MM.1S (cell line): ENCODE measurements around the gene SH3RF1.

Experiments
- DNase-seq: peaks from one replicate; pipeline ENCODE4 v3.0.0-alpha.2; 2015
- H2AFZ ChIP-seq: fragments of 300-600 bp; sonication (generic); 2 replicates; pipeline ENCODE4 v1.6.0; 2016; ENCODE audit warnings: antibody characterized with exemption, low read length
- H3F3A ChIP-seq: fragments of 300-600 bp; sonication (generic); 2 replicates; pipeline ENCODE4 v1.6.1; 2016; ENCODE audit warnings: mild to moderate bottlenecking, antibody characterized with exemption, low read length, moderate library complexity, mixed read lengths; ENCODE audit not compliant: insufficient read depth
- H3K27ac ChIP-seq: fragments of 300-600 bp; sonication (generic); 2 replicates; pipeline ENCODE4 v1.5.1; 2016; ENCODE audit warnings: mild to moderate bottlenecking, low read length
- H3K27me3 ChIP-seq: fragments of 300-600 bp; sonication (generic); replicated peaks from 2 replicates; pipeline ENCODE4 v1.6.0; 2016; ENCODE audit warnings: low read length; ENCODE audit not compliant: insufficient read depth
- H3K36me3 ChIP-seq: fragments of 300-600 bp; sonication (generic); replicated peaks from 2 replicates; pipeline ENCODE4 v1.6.1; 2016; ENCODE audit warnings: mild to moderate bottlenecking, low read length, mixed read lengths; ENCODE audit not compliant: insufficient read depth
- H3K4me1 ChIP-seq: fragments of 300-600 bp; sonication (generic); 2 replicates; pipeline ENCODE4 v1.6.1; 2016; ENCODE audit warnings: low read length, mixed read lengths
- H3K4me2 ChIP-seq: fragments of 300-600 bp; sonication (generic); 2 replicates; pipeline ENCODE4 v1.6.0; 2016; ENCODE audit warnings: low read depth, low read length
- H3K4me3 ChIP-seq: fragments of 300-600 bp; sonication (generic); 2 replicates; pipeline ENCODE4 v1.5.1; 2016; ENCODE audit warnings: low read length, mixed read lengths
- H3K79me2 ChIP-seq: fragments of 300-600 bp; sonication (generic); 2 replicates; pipeline ENCODE4 v1.6.1; 2016; ENCODE audit warnings: mixed run types, low read length, mixed read lengths
- H3K9ac ChIP-seq: fragments of 300-600 bp; sonication (generic); 2 replicates; pipeline ENCODE4 v1.6.1; 2016; ENCODE audit warnings: low read length, mixed read lengths
- H3K9me2 ChIP-seq: fragments of 300-600 bp; sonication (generic); replicated peaks from 2 replicates; pipeline ENCODE4 v1.6.1; 2016; ENCODE audit warnings: mild to moderate bottlenecking, low read length, mixed read lengths; ENCODE audit not compliant: insufficient read depth
- H3K9me3 ChIP-seq: fragments of 300-600 bp; sonication (generic); replicated peaks from 2 replicates; pipeline ENCODE4 v1.6.1; 2016; ENCODE audit warnings: mild to moderate bottlenecking, low read length, mixed read lengths; ENCODE audit not compliant: insufficient read depth
- H4K20me1 ChIP-seq: fragments of 300-600 bp; sonication (generic); 2 replicates; pipeline ENCODE4 v1.6.1; 2016; ENCODE audit warnings: mild to moderate bottlenecking, low read length, moderate library complexity, mixed read lengths; ENCODE audit not compliant: insufficient read depth
- CTCF ChIP-seq: fragments of 300-600 bp; sonication (generic); IDR thresholded peaks from 2 replicates; pipeline ENCODE4 v1.5.1; 2016; ENCODE audit warnings: antibody characterized with exemption, low read length, mixed read lengths
- EZH2 ChIP-seq: fragments of 300-600 bp; sonication (generic); optimal IDR thresholded peaks from 2 replicates; pipeline ENCODE3; 2017; ENCODE audit warnings: low read depth, mild to moderate bottlenecking, antibody characterized with exemption, low read length, mixed read lengths
- EZH2phosphoT487 ChIP-seq: fragments of 300-600 bp; sonication (generic); IDR thresholded peaks from 2 replicates; pipeline ENCODE4 v1.6.1; 2018; ENCODE audit warnings: antibody characterized with exemption, low read length

Gene SH3RF1

GRCh38 chr4:169156392-169156791, 114.4 kb downstream of the SH3RF1 start:
- H3K9me2 ChIP-seq = no peaks in the 10 kb centered on the region
- H3F3A ChIP-seq = no peaks in the 10 kb centered on the region
- no peak for TF ChIP-seq EZH2phosphoT487
- H3K9ac ChIP-seq = no peak overlapping the region
- no peak overlapping the region for H3K4me3 ChIP-seq
- H3K36me3 ChIP-seq = no peaks in the 10 kb centered on the region; the same call in 1 of the 2 replicates
- DNase-seq = no peak
- H4K20me1 ChIP-seq = no peaks in the 10 kb centered on the region
- no peaks in the 10 kb centered on the region for H3K4me1 ChIP-seq
- no peak overlapping the region for H2AFZ ChIP-seq
- H3K9me3 ChIP-seq = no peaks in the 10 kb centered on the region
- no peak overlapping the region for H3K4me2 ChIP-seq
- H3K27ac ChIP-seq = no peak overlapping the region
- H3K79me2 ChIP-seq = no peaks in the 10 kb centered on the region
- H3K27me3 ChIP-seq = no peaks in the 10 kb centered on the region

GRCh38 chr4:169154121-169154520, 116.6 kb downstream of the SH3RF1 start:
- Histone ChIP-seq H3K4me3 (no peak overlapping the region), H3K9ac (no peak overlapping the region), H3K9me2 (no peaks in the 10 kb centered on the region), H3K27me3 (no peaks in the 10 kb centered on the region), H3F3A (no peaks in the 10 kb centered on the region), H3K9me3 (no peaks in the 10 kb centered on the region), H3K4me1 (no peaks in the 10 kb centered on the region), H3K79me2 (no peaks in the 10 kb centered on the region), H2AFZ (no peak overlapping the region), H4K20me1 (no peaks in the 10 kb centered on the region), H3K4me2 (no peak overlapping the region), H3K27ac (no peak overlapping the region), H3K36me3 (no peaks in the 10 kb centered on the region; the same call in 1 of the 2 replicates)
- TF ChIP-seq EZH2 (no peak), EZH2phosphoT487 (no peak)
- DNase-seq = no peak

GRCh38 chr4:169153481-169154087, 117.2 kb downstream of the SH3RF1 start:
- H3K4me1 ChIP-seq = no peaks in the 10 kb centered on the region
- no peak overlapping the region for H2AFZ ChIP-seq
- no peaks in the 10 kb centered on the region for H3K9me2 ChIP-seq
- no peak overlapping the region for H3K4me2 ChIP-seq
- H3K36me3 ChIP-seq = no peaks in the 10 kb centered on the region; the same call in 1 of the 2 replicates
- no peaks in the 10 kb centered on the region for H3K9me3 ChIP-seq
- H3K27ac ChIP-seq = no peak overlapping the region
- no peaks in the 10 kb centered on the region for H3K79me2 ChIP-seq
- H4K20me1 ChIP-seq = no peaks in the 10 kb centered on the region
- no peaks in the 10 kb centered on the region for H3K27me3 ChIP-seq
- no peaks in the 10 kb centered on the region for H3F3A ChIP-seq
- H3K4me3 ChIP-seq = no peak overlapping the region
- no peak for DNase-seq
- TF ChIP-seq EZH2 (no peak), CTCF (no peak), EZH2phosphoT487 (no peak)
- no peak overlapping the region for H3K9ac ChIP-seq

- no peak overlapping the region for H3K9ac ChIP-seq
- no peak for DNase-seq
- H3K4me2 ChIP-seq = no peak overlapping the region
- no peaks in the 10 kb centered on the region for H3K4me1 ChIP-seq
- no peaks in the 10 kb centered on the region for H3F3A ChIP-seq
- no peak overlapping the region for H3K4me3 ChIP-seq
- H3K27ac ChIP-seq = no peak overlapping the region
- no peak for TF ChIP-seq EZH2phosphoT487
- no peak for TF ChIP-seq EZH2
- TF ChIP-seq CTCF = no peak; the same call in 1 of the 2 replicates
- no peak overlapping the region for H2AFZ ChIP-seq
- no peaks in the 10 kb centered on the region for H3K27me3 ChIP-seq
- H3K9me3 ChIP-seq = no peaks in the 10 kb centered on the region
- H4K20me1 ChIP-seq = no peaks in the 10 kb centered on the region
- H3K9me2 ChIP-seq = no peaks in the 10 kb centered on the region
- no peaks in the 10 kb centered on the region; the same call in 1 of the 2 replicates for H3K36me3 ChIP-seq
- no peaks in the 10 kb centered on the region for H3K79me2 ChIP-seq
Measured at GRCh38 chr4:169152899-169153298, 117.9 kb downstream of the SH3RF1 start.
